ENCODE results near the gene TAF7.
"Not testable (repeated sequence)": the region's sequence is repeated elsewhere in the genome, so short reads cannot be mapped to it uniquely, and the experiment has no call there.

TAF7 gene

GRCh38 chr5:141338538-141339306 is 18.1 kb upstream of the TAF7 start, which contains the start of gene PCDHGA2:
TSS of gene PCDHGA2 (plus strand) at chr5:141338760.
- peak; percentile 51 for TF ChIP-seq CTCF (IDR thresholded peaks at IDR 0.05; ENCODE audit: extremely low read depth, insufficient read depth, missing control alignments)
- in situ Hi-C loops (cut with MboI; ENCODE audit: low pct_unique_long_range_greater_than_20kb, low sequenced_read_pairs, unreplicated experiment) = no loop called here
- no peak for DNase-seq (ENCODE audit: low spot score)

- DNase-seq (ENCODE audit: low spot score); in situ Hi-C loops (cut with MboI; ENCODE audit: low pct_unique_long_range_greater_than_20kb, low sequenced_read_pairs, unreplicated experiment): not testable (repeated sequence)
Observed at GRCh38 chr5:141332571-141332970, 12.0 kb upstream of the TAF7 start.

- in situ Hi-C loops (cut with MboI; ENCODE audit: low pct_unique_long_range_greater_than_20kb, low sequenced_read_pairs, unreplicated experiment) = no loop called here
- no peak for DNase-seq (ENCODE audit: low spot score)
- peak; percentile 68 for TF ChIP-seq CTCF (IDR thresholded peaks at IDR 0.05; ENCODE audit: extremely low read depth, insufficient read depth, missing control alignments)
Observed at GRCh38 chr5:141330299-141331080, 9.9 kb upstream of the TAF7 start, which contains the start of gene PCDHGA1. TSS of gene PCDHGA1 (plus strand) at chr5:141330514.

- TF ChIP-seq CTCF (IDR thresholded peaks at IDR 0.05; ENCODE audit: extremely low read depth, insufficient read depth, missing control alignments) = no peak
- in situ Hi-C loops (cut with MboI; ENCODE audit: low pct_unique_long_range_greater_than_20kb, low sequenced_read_pairs, unreplicated experiment) = no loop called here
- no peak for DNase-seq (ENCODE audit: low spot score)
Observed at GRCh38 chr5:141328231-141328630, 7.6 kb upstream of the TAF7 start.

GRCh38 chr5:141326088-141326854 is 5.7 kb upstream of the TAF7 start:
- in situ Hi-C loops (cut with MboI; ENCODE audit: low pct_unique_long_range_greater_than_20kb, low sequenced_read_pairs, unreplicated experiment) = no loop called here
- peak; percentile 31 for TF ChIP-seq CTCF (IDR thresholded peaks at IDR 0.05; ENCODE audit: extremely low read depth, insufficient read depth, missing control alignments)
- no peak for DNase-seq (ENCODE audit: low spot score)

GRCh38 chr5:141322261-141322660 is 1.7 kb upstream of the TAF7 start:
- TF ChIP-seq CTCF (IDR thresholded peaks at IDR 0.05; ENCODE audit: extremely low read depth, insufficient read depth, missing control alignments) = no peak
- in situ Hi-C loops (cut with MboI; ENCODE audit: low pct_unique_long_range_greater_than_20kb, low sequenced_read_pairs, unreplicated experiment) = no loop called here

More at GRCh38 chr5:141322261-141322660, 1.7 kb upstream of the TAF7 start:
- no peak for DNase-seq (ENCODE audit: low spot score)

Measured in GM13977 (cell line).